ENCODE results near the gene TIAL1.

- TF ChIP-seq CTCF (conservative IDR thresholded peaks at IDR 0.05; ENCODE audit: low read length) = no peak
- no peak for TF ChIP-seq EZH2phosphoT487 (IDR thresholded peaks at IDR 0.05; ENCODE audit: borderline replicate concordance)
These were observed 28.8 kb downstream of the TIAL1 start for GRCh38 chr10:119567978-119568377.

Data from Loucy (cell line).